ENCODE measurements around the gene GATA6.
"Not testable (repeated sequence)": the region's sequence is repeated elsewhere in the genome, so short reads cannot be mapped to it uniquely, and the experiment has no call there.

GATA6 gene

DNA sequence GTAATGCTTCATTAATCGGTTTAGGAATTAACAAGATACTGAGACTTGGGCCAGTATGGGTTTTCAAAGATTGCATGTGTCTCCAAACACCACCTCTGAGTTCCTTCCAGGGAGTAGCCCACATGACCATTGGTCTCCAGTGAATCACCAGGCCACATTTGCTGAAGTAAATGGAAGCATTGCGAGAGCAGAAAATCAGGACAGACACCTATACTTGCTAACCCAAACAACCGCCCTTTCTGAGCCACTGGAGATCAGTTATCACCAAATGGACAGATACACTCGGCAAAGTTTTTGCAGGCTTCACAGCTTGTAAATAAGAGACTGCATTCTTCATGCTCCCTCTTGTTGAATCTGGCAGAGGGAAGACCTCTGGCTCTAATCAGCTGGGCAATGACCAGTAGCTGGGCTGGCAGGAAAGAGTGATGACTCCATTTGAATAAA, 40.9 kb downstream of the GATA6 start:
- DNase-seq, result no peak

DNA sequence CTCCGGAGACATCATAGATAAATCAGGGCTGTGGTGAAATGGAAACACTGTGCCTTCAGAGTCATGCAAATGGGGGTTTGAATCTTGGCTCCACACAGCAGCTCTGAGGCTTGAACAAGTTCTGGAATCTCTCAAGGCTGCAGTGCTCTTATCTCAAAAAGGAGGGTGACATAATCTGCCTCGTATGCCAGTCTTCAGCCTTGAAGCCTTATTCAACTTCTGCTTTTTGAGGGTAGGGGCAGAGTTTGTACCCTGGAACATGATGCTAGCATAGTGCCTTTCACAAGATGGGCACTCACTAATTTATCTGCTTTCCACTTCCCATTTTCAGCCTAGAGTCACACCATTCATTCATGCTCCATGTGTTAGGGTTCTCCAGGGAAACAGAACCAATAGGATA, 42.3 kb downstream of the GATA6 start:
- DNase-seq, result no peak

DNA sequence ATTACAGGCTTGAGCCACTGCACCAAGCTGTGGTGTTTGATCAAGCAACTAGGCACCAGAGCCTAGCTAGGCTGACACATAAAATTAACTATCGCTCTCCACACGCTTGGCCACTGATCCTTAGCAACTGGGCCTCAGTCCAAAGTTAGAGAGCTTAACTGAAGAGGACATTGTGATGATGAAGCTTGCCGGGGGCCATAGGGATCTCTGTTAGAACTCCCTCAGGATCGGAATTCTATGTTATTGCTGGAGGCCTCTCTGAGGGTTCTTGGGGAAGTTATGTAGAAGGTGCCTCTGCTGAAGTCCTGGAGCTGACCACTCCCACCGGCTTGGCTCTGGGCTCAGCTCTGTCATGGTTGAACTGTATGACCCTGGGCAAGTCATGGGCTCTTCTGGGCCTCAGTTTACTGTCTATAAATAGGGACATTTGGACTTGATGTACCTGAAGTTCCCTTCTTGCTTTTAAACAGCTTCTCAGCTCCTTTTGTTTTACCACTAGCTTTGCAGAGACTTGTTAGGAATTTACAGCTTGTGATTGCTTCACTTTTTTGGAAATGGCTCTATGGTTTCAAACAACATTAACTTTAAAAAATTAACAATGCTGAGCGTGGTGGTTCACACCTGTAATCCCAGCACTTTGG, 44.1 kb downstream of the GATA6 start:
- no peak for DNase-seq

DNA sequence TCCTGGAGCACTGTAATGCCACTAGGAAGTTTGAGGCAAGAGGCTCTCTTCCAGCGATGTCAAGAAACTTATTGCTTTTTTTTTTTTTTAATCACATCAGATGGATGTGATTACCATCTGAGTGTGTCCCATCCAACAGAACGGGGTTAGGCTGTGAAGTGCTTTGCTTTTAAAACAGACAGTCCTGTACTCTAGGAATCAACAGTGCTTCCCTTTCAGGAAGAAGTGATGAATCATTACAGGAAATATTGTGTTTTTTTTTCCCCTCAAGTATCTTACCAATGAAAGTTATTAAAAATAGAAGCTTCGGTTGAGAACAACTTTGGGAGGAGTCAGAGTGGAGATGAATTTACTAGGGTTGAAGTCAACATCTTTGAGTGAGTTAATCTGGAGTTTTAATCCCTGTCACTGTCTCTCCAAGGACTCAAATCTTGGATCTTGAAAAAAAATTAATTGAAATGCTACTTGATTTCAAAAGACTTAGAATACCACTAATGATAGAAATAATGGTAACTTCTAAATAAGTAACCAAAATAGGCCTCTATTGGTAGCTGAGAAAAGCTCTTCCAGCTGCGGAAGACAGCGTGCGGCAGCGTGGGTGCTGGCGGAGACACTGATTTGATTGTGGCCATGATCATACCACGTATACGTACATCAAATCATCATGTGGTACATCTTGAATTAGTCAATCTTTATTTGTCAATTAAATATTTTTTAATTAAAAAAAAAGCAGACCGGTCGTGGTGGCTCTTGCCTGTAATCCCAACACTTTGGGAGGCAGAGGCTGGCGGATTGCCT, 45.5 kb downstream of the GATA6 start:
- DNase-seq, result no peak

DNA sequence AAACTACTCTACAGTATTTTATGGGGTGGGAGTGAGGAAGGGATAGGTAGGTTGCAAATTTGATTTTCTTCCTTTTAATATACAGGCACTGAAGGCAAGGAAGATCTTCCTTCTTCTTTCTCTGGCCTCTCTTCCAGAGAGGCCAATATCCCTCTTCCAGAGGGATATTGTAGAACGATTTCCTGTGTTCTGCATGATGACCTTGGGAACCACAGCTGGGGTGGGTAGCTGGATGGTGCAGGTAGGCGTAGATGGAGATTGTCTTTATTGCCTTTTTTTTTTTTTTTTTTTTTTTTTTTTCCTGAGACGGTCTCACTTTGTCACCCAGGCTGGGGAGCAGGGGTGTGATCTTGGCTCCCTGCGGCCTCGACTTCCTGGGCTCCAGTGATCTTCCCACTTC, 49.4 kb downstream of the GATA6 start:
- DNase-seq, result no peak

DNA sequence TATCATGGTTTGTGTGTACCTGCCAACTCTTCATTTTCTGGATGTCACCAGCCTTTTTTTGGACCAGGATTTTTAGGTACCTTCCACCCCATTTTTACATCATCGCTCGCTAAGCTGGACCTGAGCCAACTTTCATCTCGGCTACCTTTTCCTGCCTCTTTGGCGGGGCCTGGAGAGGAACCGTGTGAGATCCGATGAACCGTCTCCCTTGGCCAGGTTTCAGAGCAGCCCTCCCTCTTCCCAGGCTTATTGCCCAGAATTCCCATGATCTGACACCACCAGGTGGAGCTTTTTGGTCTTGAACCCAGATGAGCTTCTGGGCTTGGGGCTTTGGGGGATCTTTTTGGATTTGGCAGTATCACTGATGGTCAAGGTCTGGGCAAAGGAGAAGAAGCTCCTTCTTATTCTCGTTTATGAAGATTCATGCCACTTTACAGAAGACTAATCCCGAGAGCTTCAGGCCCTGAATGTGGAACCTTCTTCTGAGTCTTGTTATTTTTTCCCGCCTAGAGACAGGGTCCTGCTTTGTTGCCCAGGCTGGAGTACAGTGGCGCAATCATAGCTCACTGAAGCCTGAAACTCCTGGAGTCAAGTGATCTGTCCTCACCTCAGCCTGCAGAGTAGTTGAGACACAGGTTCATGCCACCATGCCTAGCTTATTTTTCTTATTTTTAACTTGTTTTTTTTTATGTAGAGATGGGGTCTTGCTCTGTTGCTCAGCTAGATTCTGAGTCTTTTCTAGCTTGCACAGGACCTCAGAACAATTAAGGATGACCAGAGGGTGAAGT, 50.4 kb downstream of the GATA6 start:
- DNase-seq, result no peak

DNA sequence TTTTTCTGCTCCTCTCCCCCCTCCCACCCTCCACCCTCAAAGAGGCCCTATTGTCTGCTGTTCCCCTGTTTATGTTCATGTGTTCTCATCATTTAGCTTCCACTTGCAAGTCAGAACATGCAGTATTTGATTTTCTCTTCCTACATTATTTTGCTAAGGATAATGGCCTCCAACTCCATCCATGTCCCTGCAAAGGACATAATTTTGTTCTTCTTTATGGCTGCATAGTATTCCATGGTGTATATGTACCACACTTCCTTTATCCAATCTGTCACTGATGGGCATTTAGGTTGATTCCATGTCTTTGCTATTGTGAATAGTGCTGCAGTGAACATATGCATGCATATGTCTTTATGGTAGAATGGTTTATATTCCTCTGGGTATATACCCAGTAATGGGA, 51.2 kb downstream of the GATA6 start:
- not testable (repeated sequence) for DNase-seq

DNA sequence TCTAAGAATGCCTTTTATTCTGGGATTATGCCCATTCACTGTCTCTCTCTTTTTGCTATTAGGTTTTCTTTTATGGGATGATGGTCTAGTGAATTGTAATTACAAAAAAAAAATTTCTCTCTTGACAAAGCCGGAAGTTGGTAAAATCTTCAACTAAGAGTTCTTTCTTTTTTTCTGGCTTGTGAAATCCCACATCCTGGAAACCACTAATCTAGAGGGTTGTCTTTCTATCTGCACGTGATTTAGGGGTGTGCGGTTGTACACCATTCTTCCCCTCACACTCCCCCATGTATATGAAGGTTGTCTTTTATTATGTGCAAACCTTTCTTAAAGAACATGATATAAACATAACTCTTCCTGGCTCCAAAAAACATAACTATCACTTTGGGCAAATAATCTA, 52.0 kb downstream of the GATA6 start:
- no peak for DNase-seq

DNA sequence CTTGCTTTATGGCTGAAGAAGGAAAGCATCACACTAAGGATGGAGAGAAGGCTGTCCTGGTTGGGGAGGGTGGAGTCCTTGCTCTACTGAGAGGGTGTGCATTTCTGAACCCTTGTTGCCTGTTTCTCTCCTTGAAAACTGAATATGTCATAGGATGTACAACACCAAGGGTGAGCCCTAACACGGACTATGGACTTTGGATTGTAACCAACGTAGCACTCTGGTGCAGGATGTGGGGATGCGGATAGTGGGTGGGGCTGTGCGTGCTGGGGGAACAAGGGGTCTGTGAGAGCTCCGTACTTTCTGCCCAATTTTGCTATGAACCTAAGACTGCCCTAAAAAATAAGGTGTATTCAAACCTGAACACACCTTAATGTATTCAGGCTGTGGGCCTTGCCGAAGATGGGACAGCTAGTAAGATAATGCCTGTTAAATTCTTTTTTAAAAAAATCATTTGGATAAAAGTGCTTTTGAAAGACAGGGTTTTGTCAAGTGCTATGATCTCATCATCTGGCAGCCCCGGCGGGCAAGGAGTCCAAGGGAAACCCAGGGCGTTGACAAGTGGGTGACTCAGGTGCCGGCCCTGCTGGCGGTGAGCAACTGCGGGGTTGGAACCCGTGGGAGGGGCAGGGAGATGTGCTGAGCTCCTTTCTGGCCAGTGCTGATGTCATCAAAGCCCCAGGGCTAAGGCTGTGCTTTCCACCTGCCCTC, 54.0 kb downstream of the GATA6 start:
- no peak for DNase-seq

DNA sequence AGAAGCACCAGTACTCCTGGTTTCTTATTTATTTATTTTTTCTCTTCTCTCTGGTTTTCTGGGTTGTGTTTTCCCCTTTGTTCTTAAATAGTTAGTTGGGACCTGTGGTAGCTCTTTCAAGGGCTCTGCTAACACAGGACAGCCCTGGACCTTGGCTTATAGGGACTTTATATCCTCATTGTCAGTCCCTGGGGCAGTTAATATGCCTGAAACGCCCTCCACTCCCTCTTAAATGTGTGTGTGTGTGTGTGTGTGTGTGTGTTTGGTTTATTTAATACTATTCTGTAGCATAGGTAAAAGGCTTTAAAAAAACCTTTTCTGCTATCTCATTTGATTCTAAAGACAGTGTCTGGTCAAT, 54.6 kb downstream of the GATA6 start:
- DNase-seq, result no peak

DNA sequence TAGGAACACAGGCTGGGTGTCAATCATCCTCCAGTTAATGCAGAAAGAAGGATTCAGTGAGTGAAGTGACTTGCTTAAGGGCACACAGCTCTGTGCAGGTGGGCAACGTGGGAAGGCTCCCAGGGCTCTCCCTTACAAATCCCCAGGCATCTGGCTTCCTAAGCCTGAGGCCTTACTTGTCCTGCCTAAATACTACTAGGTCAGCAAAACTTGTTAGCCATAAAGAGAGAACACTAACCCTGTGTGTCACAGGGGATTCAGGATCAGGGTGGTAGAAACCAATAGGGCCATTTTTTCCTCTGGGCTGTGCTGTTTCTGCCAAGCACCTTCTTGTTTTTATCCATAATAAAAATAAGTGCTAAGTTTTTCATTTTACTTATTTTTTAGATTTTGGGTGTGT, 55.0 kb downstream of the GATA6 start:
- DNase-seq, result no peak

DNA sequence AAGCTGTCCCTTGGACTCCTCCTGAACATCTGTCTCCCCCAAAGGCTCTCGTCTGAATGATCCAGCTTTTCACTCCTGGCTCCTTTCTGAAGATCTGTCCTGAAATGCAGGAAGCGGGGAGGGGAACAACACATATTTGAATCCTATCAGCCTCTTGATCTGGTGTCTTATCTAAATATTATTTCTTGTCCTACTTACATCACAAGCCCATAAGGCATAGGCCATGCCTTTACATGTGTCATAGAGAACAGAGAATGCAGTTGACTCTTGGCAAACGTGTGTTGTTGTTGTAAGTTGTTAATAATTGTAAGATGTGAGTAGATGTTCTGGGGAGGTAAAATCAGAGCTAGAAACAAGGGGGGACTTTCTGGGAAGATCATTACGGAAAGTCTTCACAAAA, 57.4 kb downstream of the GATA6 start:
- no peak for DNase-seq

DNA sequence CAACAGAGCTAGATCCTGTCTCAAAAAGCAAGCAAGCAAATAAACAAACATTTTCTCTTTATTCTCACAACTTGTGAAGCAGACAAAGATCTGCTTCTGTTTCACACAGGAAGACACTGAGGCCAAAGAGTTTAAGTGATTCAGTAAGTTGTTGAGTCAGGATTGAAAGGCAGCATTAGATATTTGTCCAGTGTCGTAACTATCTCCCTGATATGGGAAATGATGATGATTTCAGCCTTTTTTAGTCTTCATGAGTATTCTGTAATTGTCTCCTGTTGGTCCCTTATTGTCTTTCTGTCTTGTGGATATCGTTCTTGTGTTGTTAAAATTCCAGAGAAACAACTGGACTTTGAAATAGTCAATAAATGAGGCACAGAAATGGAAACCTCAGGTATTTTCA, 59.6 kb downstream of the GATA6 start:
- no peak for DNase-seq

DNA sequence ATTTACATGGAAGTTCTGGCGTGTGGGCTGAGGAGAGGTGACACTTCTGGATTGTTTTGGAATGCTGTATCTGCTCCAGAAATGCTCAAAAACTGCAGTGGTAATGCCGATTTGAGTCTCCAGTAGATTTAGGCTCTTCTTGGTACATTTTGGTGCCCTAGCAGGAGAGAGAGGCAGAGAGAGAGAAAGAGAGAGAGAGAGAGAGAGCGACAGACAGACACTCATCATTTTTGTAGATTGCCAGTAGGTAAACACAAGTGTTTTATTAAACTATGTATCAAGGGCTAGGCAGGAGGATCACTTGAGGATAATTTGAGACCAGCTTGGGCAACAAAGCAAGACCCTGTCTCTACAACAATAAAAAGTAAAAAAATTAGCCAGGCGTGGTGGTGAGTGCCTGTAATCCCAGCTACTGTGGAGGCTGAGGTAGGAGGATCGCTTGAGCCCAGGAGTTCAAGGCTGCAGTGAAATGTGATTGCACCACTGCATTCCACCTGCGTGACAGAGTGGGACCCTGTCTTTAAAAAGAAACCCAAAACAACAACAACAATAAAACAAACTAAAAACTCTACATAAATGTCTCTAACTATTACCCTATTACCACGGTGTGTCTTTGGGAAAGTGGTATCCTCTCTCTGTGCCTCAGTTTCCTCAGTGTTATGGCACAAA, 60.2 kb downstream of the GATA6 start:
- DNase-seq, result no peak

DNA sequence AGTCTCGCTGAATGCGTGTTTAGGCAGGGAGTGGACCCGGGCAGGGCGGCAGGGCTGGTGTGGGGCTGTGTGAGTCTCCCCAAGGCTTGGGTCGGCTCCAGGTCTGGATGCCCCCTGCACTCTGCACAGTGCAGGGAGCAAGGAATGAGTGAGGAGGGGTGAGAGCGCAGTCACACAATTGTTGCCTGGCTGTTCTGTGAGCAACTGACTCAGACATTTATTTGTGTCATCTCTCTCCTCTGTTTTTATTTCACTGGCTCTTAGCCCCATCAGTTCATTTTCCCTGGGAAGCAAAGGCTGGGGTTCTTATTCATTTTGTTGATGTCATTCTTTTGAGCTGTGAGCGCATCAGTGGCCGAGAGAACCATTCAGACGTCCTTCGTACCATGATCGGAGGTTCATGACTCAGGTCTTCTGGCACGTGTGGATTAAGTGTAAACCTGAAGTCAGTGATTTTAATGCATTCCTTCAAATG, 61.1 kb downstream of the GATA6 start:
- DNase-seq, result no peak

DNA sequence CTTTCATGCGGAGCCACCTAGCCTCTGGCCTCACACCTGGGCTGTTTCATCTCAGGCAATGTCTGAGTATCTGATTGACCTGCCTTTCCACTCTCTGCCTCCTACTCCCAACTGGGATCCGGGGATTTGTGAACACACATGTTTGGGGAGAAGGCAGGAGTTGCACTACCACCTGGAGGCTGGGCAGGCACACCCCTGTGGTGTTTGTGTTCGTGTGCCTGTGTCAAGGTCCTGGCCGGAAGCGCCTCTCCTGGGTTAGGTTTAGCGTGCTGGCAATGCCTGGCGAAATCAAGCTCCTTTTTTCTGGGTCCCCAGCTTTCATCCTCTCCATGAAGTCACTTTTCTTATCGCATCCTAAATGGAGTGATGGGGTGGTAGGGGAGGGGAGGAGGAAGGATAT, 63.9 kb downstream of the GATA6 start:
- DNase-seq, result no peak

DNA sequence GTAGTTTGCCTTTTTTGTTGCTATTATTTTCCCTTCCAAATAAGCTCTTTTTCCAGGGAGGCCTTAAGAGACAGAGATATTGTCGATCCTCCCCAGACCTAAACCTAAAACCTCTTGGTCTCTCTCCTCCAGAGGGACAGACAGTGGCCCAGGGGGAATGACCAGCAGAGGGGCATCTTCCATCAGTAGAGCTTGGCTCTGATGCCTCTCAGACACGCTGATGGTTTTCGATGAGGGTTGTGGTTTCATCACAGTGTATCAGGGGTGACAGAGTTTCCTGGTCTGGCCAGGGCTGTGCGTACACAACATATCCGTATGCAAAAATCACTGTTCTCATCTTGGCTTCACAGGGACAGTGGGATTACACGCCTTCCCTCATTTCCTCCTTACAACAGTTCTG, 68.6 kb downstream of the GATA6 start:
- no peak for DNase-seq

DNA sequence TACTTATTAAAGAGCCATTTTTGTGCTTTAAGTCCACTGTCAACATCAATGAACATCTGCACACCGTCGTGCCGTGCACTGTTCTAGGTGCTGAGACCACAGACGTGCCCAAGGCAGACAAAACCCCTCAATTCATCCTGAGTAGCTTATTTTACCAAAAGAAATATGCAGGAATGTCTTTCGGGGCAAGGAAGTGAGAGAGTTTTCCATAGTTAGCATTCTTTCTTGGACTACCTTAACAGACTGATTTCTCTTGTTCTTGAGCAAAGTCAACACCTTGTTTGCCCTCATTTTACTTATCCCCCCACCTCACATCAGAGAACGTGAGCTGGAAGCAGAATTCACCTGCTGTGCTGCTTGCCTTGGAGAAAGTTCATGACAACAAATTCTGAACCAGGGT, 69.3 kb downstream of the GATA6 start:
- no peak for DNase-seq

DNA sequence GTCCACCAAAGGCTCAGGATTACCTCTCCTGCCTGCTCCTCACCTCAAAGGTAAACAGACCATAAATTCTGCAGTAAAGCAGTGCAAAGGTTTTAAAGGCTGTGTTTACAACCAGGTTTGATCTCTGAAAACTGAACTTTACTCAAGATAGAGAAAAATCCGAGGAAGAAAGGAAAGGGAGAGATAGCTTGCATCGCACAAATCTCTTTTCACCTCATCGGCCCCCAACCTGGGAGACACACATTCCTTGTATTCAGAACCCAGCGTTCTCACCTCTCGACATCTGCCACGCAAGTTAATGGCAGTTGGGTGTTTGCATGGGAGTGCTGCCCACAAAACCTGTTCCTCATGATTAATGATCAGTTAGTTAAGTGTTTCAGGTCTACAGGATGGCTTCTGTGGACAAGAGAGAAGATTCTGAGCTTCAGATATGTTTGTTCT, 72.6 kb downstream of the GATA6 start:
- no peak for DNase-seq

DNA sequence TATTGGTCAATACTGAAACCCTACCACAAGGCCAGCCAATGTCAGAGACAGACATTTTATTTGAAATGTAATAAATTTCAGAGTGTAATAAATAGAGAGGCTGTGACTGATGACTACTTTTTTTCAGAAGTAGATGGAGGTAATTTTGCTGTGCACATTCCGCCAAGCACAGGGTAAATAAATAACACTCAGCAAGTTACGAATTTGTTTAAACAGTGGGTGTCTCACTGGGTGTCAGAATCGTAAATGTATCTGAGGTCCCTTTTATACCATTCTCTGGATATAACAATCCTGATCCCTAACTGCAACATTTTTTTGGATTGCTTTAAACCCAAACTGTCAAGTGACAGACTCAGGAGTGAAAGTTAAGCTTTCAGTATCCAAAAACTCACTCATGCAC, 74.1 kb downstream of the GATA6 start:
- DNase-seq, result no peak

DNA sequence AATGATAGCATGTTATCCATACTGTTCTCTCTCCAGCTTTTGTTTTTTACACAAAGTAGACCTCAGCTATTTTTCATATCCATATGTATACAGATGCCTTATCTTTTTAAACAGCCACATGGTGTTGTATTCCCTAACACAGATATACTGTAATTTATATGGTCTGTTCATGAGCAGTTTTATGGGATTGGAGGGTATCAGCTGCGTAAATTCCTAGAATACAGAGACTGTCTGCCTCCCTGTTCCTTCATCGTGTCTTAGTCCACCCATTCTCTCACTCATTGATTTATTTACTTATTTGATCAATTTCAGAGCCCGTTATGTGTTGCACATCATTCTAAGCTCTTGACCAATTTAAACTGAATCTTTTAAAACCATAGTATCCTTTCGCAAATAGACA, 80.6 kb downstream of the GATA6 start:
- DNase-seq, result no peak

DNA sequence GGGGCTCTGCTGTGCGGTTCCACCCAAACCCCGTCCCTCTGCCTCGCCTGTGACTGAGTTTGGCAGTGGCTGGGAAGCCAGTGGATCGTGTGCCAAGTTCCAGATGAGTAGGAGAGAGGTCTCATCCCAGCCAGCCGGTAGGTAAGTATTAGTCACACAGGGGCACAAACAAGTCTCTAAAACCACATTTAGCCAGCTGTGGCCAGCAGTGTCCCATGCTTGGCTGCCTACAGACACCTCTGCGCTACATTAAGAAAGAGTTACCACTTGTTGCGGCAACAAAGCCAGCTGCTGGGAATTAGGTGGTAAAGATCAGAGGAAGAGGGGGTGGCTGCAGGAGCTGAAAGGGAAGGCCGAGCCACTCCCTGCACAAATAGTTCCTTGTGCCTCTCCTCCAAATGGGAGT, 81.2 kb downstream of the GATA6 start:
- no peak for DNase-seq
